Activated naive CD4-positive, alpha-beta T cell treated with anti-CD3 and anti-CD28 coated beads for 36 hours (primary cell): ENCODE results near the gene RECK. TPM values are rescaled to one million over a fixed set of nuclear protein-coding genes. Genes with fewer than 3 reads are reported as not detected.

ENCODE experiments used
- CTCF ChIA-PET: fragments of 350-600 bp; sonication (Branson Sonifier 250); formaldehyde crosslinking; loops from one replicate; lab custom pipeline; 2021; ENCODE audit warnings: antibody characterized with exemption; lab: Charles Lee
- DNase-seq: peaks from one replicate; pipeline ENCODE4 v3.0.0-alpha.2; 2020
- H3K27ac Mint-ChIP-seq: one replicate; pipeline ENCODE4 v1.8.0; 2021; ENCODE audit warnings: mild to moderate bottlenecking, mixed read lengths
- H3K27me3 Mint-ChIP-seq: one replicate; pipeline ENCODE4 v1.8.0; 2021; ENCODE audit warnings: low read depth, mixed read lengths
- H3K36me3 Mint-ChIP-seq: one replicate; pipeline ENCODE4 v1.8.0; 2021; ENCODE audit warnings: low read depth, mixed read lengths
- H3K4me1 Mint-ChIP-seq: one replicate; pipeline ENCODE4 v1.8.0; 2021; ENCODE audit warnings: low read depth, mixed read lengths
- H3K4me3 Mint-ChIP-seq: one replicate; pipeline ENCODE4 v1.8.0; 2021; ENCODE audit warnings: mild to moderate bottlenecking, moderate library complexity, mixed read lengths
- H3K9me3 Mint-ChIP-seq: one replicate; pipeline ENCODE4 v1.8.0; 2021; ENCODE audit warnings: mixed read lengths
- intact Hi-C: fragments of 100-400 bp; cut with micrococcal nuclease; formaldehyde crosslinking; loops from one replicate; pipeline ENCODE4 v1.15.1; 2023
- total RNA-seq, 2 experiments: library from RNA; stranded (reverse); gene quantifications; one replicate each; pipeline ENCODE4 v1.2.3, GENCODE V29; 2021

RECK gene
- total RNA-seq, 2 experiments from 2014 or later, result 7.8 to 8.5 TPM

DNA sequence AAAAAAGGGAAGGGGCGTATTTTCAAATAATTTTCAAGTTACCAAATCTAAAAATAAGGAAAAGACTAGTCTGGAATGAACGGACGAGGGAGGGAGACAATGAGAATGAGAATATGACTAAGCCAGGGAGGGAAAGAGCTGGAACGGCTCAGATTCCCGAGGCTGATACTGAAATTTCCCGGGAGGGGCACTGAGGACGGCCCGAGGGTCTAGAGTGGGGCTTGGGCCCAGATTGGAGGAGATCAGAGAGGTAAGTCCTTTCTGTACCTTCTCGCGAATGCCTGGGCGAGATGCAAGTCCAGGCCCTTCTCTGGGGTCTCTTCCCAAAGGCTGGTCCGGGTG lies 129.1 kb downstream of the RECK start:
- Mint-ChIP-seq H3K27me3 (no peaks in the 10 kb centered on the region), H3K9me3 (no peaks in the 10 kb centered on the region), H3K4me3 (peak overlapping the region; percentile 8), H3K27ac (no peak overlapping the region), H3K4me1 (peaks cover 3% of the 10 kb centered on the region), H3K36me3 (no peaks in the 10 kb centered on the region)
- intact Hi-C loops, result loop anchor here (1.0 kb wide), 5 partner anchors 25 to 210 kb away; partner anchors contain the start of gene GLIPR2
- CTCF ChIA-PET, result interaction anchor here (0.5 to 10.8 kb wide), 18 partner anchors 11 to 276 kb away, joined by 3 to 283 read pairs (median 6); partner anchors contain the start of genes CLTA and RECK
- DNase-seq, result no peak

DNA sequence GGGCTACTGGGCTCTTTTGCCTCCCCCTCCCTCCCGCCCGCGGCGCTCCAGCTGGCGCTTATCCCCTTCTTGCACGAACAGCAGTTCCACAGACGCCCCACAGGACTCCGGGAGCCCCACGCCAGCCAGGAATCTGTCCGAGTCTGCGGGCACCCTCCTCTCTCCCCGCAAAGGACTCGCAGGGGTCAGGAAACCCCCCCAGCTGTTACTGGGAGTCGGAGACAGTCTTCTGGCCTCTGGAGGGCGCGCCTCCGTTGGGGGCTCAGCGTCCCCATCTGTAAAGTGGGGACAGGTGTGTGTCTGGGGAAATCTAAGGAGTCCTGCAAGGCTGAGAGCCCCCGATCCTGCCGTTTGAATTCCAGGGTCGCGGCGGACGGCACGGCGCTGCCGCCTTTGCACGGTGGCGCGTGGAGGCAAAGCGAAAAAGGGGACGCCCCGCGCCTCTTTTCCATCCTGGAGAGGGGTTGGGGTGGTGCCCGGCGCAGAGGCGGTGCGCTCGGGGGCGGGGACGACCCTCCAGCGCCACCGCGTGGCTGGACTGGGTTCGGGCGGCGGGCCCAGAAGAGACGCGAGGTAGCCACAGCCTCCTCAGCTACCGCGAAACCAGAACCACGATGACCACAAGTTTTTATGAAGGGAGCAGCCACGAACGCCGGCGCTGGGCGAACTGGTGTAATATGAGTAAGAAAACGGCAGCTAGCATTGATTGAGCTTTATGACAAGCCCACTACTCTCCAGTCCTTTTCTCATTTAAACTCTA lies 129.6 kb downstream of the RECK start:
- CTCF ChIA-PET, result interaction anchor here (0.5 to 10.8 kb wide), 34 partner anchors 10 to 1521 kb away, joined by 3 to 283 read pairs (median 4); partner anchors contain the start of genes CLTA and RECK
- no peak overlapping the region for H3K27ac Mint-ChIP-seq
- DNase-seq, result peak; percentile 81
- H3K27me3 Mint-ChIP-seq, result no peaks in the 10 kb centered on the region
- peak overlapping the region; percentile 70 for H3K4me3 Mint-ChIP-seq
- H3K4me1 Mint-ChIP-seq, result peaks cover 3% of the 10 kb centered on the region
- intact Hi-C loops, result loop anchor here (1.0 kb wide), 5 partner anchors 26 to 211 kb away; partner anchors contain the start of gene GLIPR2
- H3K9me3 Mint-ChIP-seq, result no peaks in the 10 kb centered on the region
- H3K36me3 Mint-ChIP-seq, result no peaks in the 10 kb centered on the region

DNA sequence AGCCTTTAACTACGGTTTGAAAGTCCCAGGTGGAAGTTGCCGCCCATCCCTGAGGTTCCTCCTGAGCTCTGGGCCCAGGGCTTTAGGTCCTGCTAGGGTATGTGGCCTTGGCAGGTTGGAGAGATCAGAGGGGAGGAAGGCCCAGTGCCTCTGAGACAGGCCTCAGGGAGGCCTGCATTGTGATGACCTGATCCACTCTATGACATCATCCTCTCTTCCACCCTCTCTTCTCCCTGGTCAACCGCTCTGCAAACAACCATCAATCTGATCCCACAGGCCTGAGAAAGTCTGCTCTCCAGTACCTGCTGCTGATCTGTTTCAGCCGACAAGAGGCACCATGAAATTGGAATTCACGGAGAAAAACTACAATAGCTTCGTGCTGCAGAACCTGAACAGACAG lies 132.5 kb downstream of the RECK start, which contains the start of gene CCIN:
Gene CCIN, plus strand, starts transcription at position 223 of the 400 bp plus-strand sequence. Its CDS starts 115 bp downstream, at position 338.
- Mint-ChIP-seq H3K4me3 (no peak within 1 kb of the TSS), H3K36me3 (no peaks in the 10 kb centered on the region), H3K4me1 (peaks cover 3% of the 10 kb centered on the region), H3K27ac (no peak within 1 kb of the TSS), H3K27me3 (no peaks in the 10 kb centered on the region), H3K9me3 (no peaks in the 10 kb centered on the region)
- no peak for DNase-seq
- CTCF ChIA-PET, result interaction anchor here (1.5 to 10.8 kb wide), 3 partner anchors 21 to 68 kb away, joined by 3 to 283 read pairs (median 4); no protein-coding TSS in a partner anchor
- intact Hi-C loops, result no loop called here

DNA sequence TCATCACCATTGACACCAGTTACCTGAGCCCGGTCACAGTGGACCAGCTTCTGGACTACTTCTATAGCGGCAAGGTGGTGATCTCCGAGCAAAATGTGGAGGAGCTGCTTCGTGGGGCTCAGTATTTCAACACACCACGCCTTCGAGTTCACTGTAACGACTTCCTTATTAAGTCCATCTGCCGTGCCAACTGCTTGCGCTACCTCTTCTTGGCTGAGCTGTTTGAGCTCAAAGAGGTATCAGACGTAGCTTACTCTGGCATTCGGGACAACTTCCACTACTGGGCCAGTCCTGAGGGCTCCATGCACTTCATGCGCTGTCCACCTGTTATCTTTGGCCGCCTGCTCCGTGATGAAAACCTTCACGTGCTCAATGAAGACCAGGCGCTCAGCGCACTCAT lies 133.0 kb downstream of the RECK start:
- intact Hi-C loops, result no loop called here
- Mint-ChIP-seq H3K36me3 (no peaks in the 10 kb centered on the region), H3K4me3 (no peak overlapping the region), H3K27me3 (no peaks in the 10 kb centered on the region), H3K27ac (no peak overlapping the region), H3K9me3 (no peaks in the 10 kb centered on the region), H3K4me1 (peaks cover 3% of the 10 kb centered on the region)
- DNase-seq, result no peak
- CTCF ChIA-PET, result interaction anchor here (1.5 to 10.8 kb wide), 3 partner anchors 20 to 69 kb away, joined by 3 to 283 read pairs (median 4); no protein-coding TSS in a partner anchor

DNA sequence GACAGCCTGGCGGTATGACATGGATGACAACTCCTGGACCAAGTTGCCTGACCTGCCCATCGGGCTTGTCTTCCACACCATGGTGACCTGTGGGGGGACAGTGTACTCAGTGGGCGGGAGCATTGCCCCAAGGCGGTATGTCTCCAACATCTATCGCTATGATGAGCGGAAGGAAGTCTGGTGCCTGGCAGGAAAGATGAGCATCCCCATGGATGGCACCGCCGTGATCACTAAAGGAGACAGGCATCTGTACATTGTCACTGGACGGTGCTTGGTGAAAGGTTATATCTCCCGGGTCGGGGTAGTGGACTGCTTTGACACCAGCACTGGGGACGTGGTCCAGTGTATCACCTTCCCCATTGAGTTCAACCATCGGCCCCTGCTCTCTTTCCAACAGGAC lies 133.8 kb downstream of the RECK start:
- Mint-ChIP-seq H3K36me3 (no peaks in the 10 kb centered on the region), H3K4me1 (peaks cover 3% of the 10 kb centered on the region), H3K27me3 (no peaks in the 10 kb centered on the region), H3K27ac (no peak overlapping the region), H3K4me3 (no peak overlapping the region), H3K9me3 (no peaks in the 10 kb centered on the region)
- no peak for DNase-seq
- CTCF ChIA-PET, result interaction anchor here (1.5 to 10.8 kb wide), 3 partner anchors 19 to 69 kb away, joined by 3 to 283 read pairs (median 4); no protein-coding TSS in a partner anchor
- intact Hi-C loops, result no loop called here

DNA sequence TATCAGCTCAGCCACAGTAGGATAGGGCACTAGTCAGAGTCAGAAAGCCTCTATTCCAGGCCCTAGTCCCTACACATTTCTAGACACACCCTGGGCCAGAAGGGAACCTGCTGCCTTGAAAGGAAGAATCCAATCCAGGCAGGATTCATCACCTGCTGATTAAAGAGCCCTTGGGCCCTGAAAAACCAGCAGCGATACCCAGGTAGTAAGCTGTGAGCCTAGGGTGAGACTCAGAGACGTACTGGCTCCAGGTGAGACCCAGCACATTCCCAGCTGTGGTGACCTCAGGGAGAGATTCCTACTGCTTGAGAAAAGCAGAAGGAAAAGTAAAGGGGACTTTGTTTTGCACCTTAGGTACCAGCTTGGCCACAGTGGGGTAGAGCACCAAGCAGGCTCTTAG lies 137.1 kb downstream of the RECK start:
- CTCF ChIA-PET, result interaction anchor here (0.7 to 3.8 kb wide), 2 partner anchors 25 to 71 kb away, joined by 4 to 14 read pairs; no protein-coding TSS in a partner anchor
- H3K27ac Mint-ChIP-seq, result no peak overlapping the region

More for the DNA sequence above, 137.1 kb downstream of the RECK start:
- no peaks in the 10 kb centered on the region for H3K36me3 Mint-ChIP-seq
- H3K27me3 Mint-ChIP-seq, result no peaks in the 10 kb centered on the region
- H3K4me1 Mint-ChIP-seq, result no peaks in the 10 kb centered on the region
- H3K4me3 Mint-ChIP-seq, result no peak overlapping the region
- no peaks in the 10 kb centered on the region for H3K9me3 Mint-ChIP-seq
- DNase-seq, result no peak
- intact Hi-C loops, result no loop called here

Other genes starting within 250 kb of the RECK start
- gene NPR2, start 245.3 kb upstream of the RECK start, total RNA-seq, result 1 to 10 TPM; 3.6 to 5.5 TPM
- 1 to 10 TPM in 1 of 2 experiments, under 1 TPM in 1; 0.95 to 1.1 TPM for gene SPAG8, start 224.7 kb upstream of the RECK start, total RNA-seq
- 10 to 100 TPM; 61.0 to 68.3 TPM for gene HINT2, start 221.9 kb upstream of the RECK start, total RNA-seq
- gene FAM221B, start 208.2 kb upstream of the RECK start, total RNA-seq, result not detected
- gene TMEM8B, start 207.7 kb upstream of the RECK start, total RNA-seq, result 1 to 10 TPM; 6.2 to 6.6 TPM
- not detected for gene OR13J1, start 166.5 kb upstream of the RECK start, total RNA-seq
- not detected for gene HRCT1, start 130.7 kb upstream of the RECK start, total RNA-seq
- not detected for gene SPAAR, start 127.4 kb upstream of the RECK start, total RNA-seq
- not detected for gene OR2S2, start 78.8 kb upstream of the RECK start, total RNA-seq
- 1 to 10 TPM; 8.0 to 9.7 TPM for gene GLIPR2, start 99.8 kb downstream of the RECK start, total RNA-seq
- gene CCIN, start 132.5 kb downstream of the RECK start, total RNA-seq, result not detected
- gene CLTA, start 154.0 kb downstream of the RECK start, total RNA-seq, result 100 to 1,000 TPM in 1 of 2 experiments, 10 to 100 TPM in 1; 96.4 to 101 TPM
- gene GNE, start 221.5 kb downstream of the RECK start, total RNA-seq, result 10 to 100 TPM; 14.5 to 15.2 TPM